Psoas muscle (tissue), 8 donors: ENCODE data around the gene GPRC5B. TPM values are rescaled to one million over a fixed set of nuclear protein-coding genes. Genes with fewer than 3 reads are reported as not detected.

ENCODE experiments used
- ATAC-seq, 4 donors: fragments of 200-7000 bp; cut with Tn5 transposase; one replicate each; pipeline ENCODE4 v1.9.1; 2020; ENCODE audit warnings: moderate library complexity in 3 of 4, mild to moderate bottlenecking in 2 of 4
- DNase-seq, 2 donors: peaks; one replicate each; pipeline ENCODE4 v3.0.0-alpha.2; 2020
- H3K27ac ChIP-seq: fragments of 200-600 bp; one replicate; pipeline ENCODE4 v1.8.0; 2022
- H3K27me3 ChIP-seq, 3 donors: fragments of 200-600 bp in 1 of 3; one replicate each; pipeline versions ENCODE4 v1.6.1 to v1.8.0; 2013 to 2022; ENCODE audit warnings: low read length in 2 of 3, mild to moderate bottlenecking in 2 of 3, moderate library complexity in 1 of 3; ENCODE audit not compliant: insufficient read depth in 3 of 3
- H3K36me3 ChIP-seq, 2 donors: fragments of 200-600 bp in 1 of 2; one replicate each; pipeline versions ENCODE4 v1.6.1 to v1.8.0; 2013 to 2022; ENCODE audit warnings: low read depth in 1 of 2, mild to moderate bottlenecking in 1 of 2, moderate library complexity in 1 of 2; ENCODE audit not compliant: insufficient read depth in 1 of 2
- H3K4me1 ChIP-seq: fragments of 200-600 bp; one replicate; pipeline ENCODE4 v1.8.0; 2022
- H3K4me3 ChIP-seq: fragments of 200-600 bp; one replicate; pipeline ENCODE4 v1.8.0; 2022; ENCODE audit warnings: mild to moderate bottlenecking
- H3K9me3 ChIP-seq: fragments of 200-600 bp; one replicate; pipeline ENCODE4 v1.8.0; 2022
- CTCF ChIP-seq: fragments of 200-600 bp; IDR thresholded peaks from one replicate; pipeline ENCODE4 v1.8.0; 2022; ENCODE audit warnings: antibody characterized with exemption
- WGBS, 3 donors: extraction: QIAGEN DNeasy Blood & Tissue Kit; methylation state at CpG; one replicate each; pipeline versions ENCODE4 v1.1.6 to v1.1.7; 2013; 5-methylcytosine and 5-hydroxymethylcytosine counted together
- intact Hi-C, 2 donors: fragments of 100-400 bp; cut with DNase I; formaldehyde crosslinking; loops; one replicate each; pipeline versions ENCODE4 v1.11.0 to v1.14.2; 2022
- polyA plus RNA-seq, 3 donors: library from polyadenylated mRNA; stranded (reverse); fragments of 200-250 nt; gene quantifications; one replicate each; pipeline ENCODE4 v1.2.3, GENCODE V29; 2013
- total RNA-seq, 4 donors: library from RNA; stranded (reverse); fragmentation: NEBNext Ultra II Directional in 2 of 4; extraction: Animal tissue kit (Norgen Biotek cat#: 25700) in 2 of 4; gene quantifications; one replicate each; pipeline versions ENCODE4 v1.2.1 to v1.2.4, GENCODE V29; 2021 to 2023
- donor health status: healthy with polysubstance abuse.
- donor health status: DM: no; HTN: no; CAD: no; lungs with moderate emphysema.
- donor health status: Bipolar disorder and iron deficiency.
- donor health status: healthy.
- donor health status: DM: yes; HTN: yes; CAD: no.
- donor health status: DM: no; HTN: no; CAD: no.
- donor health status: DM: no; HTN: no; CAD: no.
- donor health status: DM: yes; HTN: yes; CAD: no.

Gene GPRC5B
- total and polyA plus RNA-seq, 7 donors = 25.3 to 124 (median 55.7) TPM

- Histone ChIP-seq H3K4me1 (no peaks in the 10 kb centered on the region), H3K27ac (no peak overlapping the region), H3K9me3 (no peaks in the 10 kb centered on the region), H3K27me3 (no peaks in the 10 kb centered on the region), H3K36me3 (no peaks in the 10 kb centered on the region), H3K4me3 (no peak overlapping the region)
- DNase-seq = no peak
- TF ChIP-seq CTCF = no peak
- ATAC-seq = no peak
- WGBS, 3 donors = 72 to 75% (median 75%) methylated on average over 8 of the region's 8 CpGs
- intact Hi-C loops = no loop called here
Observed at GRCh38 chr16:19926449-19927390, 42.1 kb upstream of the GPRC5B start.

GRCh38 chr16:19923396-19923795 lies 38.7 kb upstream of the GPRC5B start:
- WGBS, 3 donors = 20 to 30% (median 26%) methylated on average over 5 of the region's 5 CpGs
- no peak for TF ChIP-seq CTCF
- H3K4me1 ChIP-seq = no peaks in the 10 kb centered on the region
- intact Hi-C loops = no loop called here
- no peak for ATAC-seq
- no peaks in the 10 kb centered on the region for H3K27me3 ChIP-seq
- no peaks in the 10 kb centered on the region for H3K36me3 ChIP-seq
- no peak for DNase-seq
- H3K27ac ChIP-seq = no peak overlapping the region
- no peaks in the 10 kb centered on the region for H3K9me3 ChIP-seq
- no peak overlapping the region for H3K4me3 ChIP-seq

GRCh38 chr16:19919142-19919541 lies 34.5 kb upstream of the GPRC5B start:
- H3K27ac ChIP-seq = no peak overlapping the region

GRCh38 chr16:19916064-19916463 lies 31.4 kb upstream of the GPRC5B start:
- DNase-seq (no peak), ATAC-seq (no peak)
- no peak overlapping the region for H3K27ac ChIP-seq
- intact Hi-C loops = loop anchor here in 1 of 2 donors (10.0 kb wide), 1 partner anchor 59 kb away; no protein-coding TSS in a partner anchor
- 85 to 90% (median 89%) methylated on average over 5 of the region's 5 CpGs for WGBS, 3 donors
- peaks cover 0 to 3% (median 0%) of the 10 kb centered on the region in 3 donors for H3K27me3 ChIP-seq
- no peaks in the 10 kb centered on the region for H3K9me3 ChIP-seq
- H3K4me3 ChIP-seq = no peak overlapping the region
- no peaks in the 10 kb centered on the region for H3K36me3 ChIP-seq
- no peak for TF ChIP-seq CTCF
- H3K4me1 ChIP-seq = no peaks in the 10 kb centered on the region

More at GRCh38 chr16:19919142-19919541, 34.5 kb upstream of the GPRC5B start:
- DNase-seq (no peak), ATAC-seq (no peak)
- Histone ChIP-seq H3K4me3 (no peak overlapping the region), H3K27me3 (peaks cover 0 to 3% (median 0%) of the 10 kb centered on the region in 3 donors), H3K4me1 (no peaks in the 10 kb centered on the region), H3K36me3 (no peaks in the 10 kb centered on the region), H3K9me3 (no peaks in the 10 kb centered on the region)
- no peak for TF ChIP-seq CTCF
- intact Hi-C loops = loop anchor here in 1 of 2 donors (10.0 kb wide), 1 partner anchor 56 kb away; no protein-coding TSS in a partner anchor
- 80 to 84% (median 83%) methylated on average over 7 of the region's 7 CpGs for WGBS, 3 donors
